Common myeloid progenitor, CD34-positive (primary cell): ENCODE results near the gene NCOA4.
"Not testable (repeated sequence)": the region's sequence is repeated elsewhere in the genome, so short reads cannot be mapped to it uniquely, and the experiment has no call there.

Experiments
- CTCF ChIA-PET: fragments of 350-600 bp; sonication (Branson Sonifier 250); formaldehyde crosslinking; loops from one replicate; lab custom pipeline; 2021; ENCODE audit warnings: antibody characterized with exemption; lab: Charles Lee
- POLR2A ChIA-PET: fragments of 350-600 bp; sonication (Branson Sonifier 250); formaldehyde crosslinking; loops from one replicate; lab custom pipeline; 2021; ENCODE audit warnings: antibody characterized with exemption; lab: Charles Lee
- DNase-seq, 3 donors: peaks; one replicate each; pipeline versions ENCODE4 v3.0.0 to v3.0.0-alpha.2; 2013
- H3K27ac ChIP-seq, 2 experiments: 1 replicate in 1 of 2; 2 replicates in 1 of 2; pipeline ENCODE4 v1.7.0; 2013; ENCODE audit warnings: inconsistent platforms in 2 of 2, low read length in 2 of 2, mild to moderate bottlenecking in 2 of 2, low read depth in 1 of 2, moderate library complexity in 1 of 2; ENCODE audit not compliant: severe bottlenecking in 2 of 2, insufficient read depth in 1 of 2, poor library complexity in 1 of 2
- H3K27me3 ChIP-seq, 5 experiments: replicated peaks in 2 of 5; 1 replicate in 3 of 5; 2 replicates in 2 of 5; pipeline versions ENCODE4 v1.6.1 to v1.7.0; 2013; ENCODE audit warnings: low read length in 4 of 5, mild to moderate bottlenecking in 2 of 5, moderate library complexity in 2 of 5, inconsistent platforms in 1 of 5; ENCODE audit not compliant: insufficient read depth in 5 of 5, control insufficient read depth in 4 of 5
- H3K36me3 ChIP-seq, 4 experiments: 1 replicate in 2 of 4; 2 replicates in 2 of 4; pipeline versions ENCODE4 v1.6.1 to v1.7.0; 2013; ENCODE audit warnings: low read length in 3 of 4, control low read depth in 1 of 4, mild to moderate bottlenecking in 1 of 4; ENCODE audit not compliant: control insufficient read depth in 4 of 4, insufficient read depth in 4 of 4
- H3K4me1 ChIP-seq, 4 experiments: 1 replicate in 3 of 4; 2 replicates in 1 of 4; pipeline versions ENCODE4 v1.6.1 to v1.7.1; 2013; ENCODE audit warnings: low read length in 3 of 4, mild to moderate bottlenecking in 3 of 4, control low read depth in 1 of 4, inconsistent platforms in 1 of 4, moderate library complexity in 1 of 4; ENCODE audit not compliant: control insufficient read depth in 4 of 4, insufficient read depth in 4 of 4; ENCODE audit errors: control extremely low read depth in 1 of 4
- H3K4me3 ChIP-seq, 7 experiments: 1 replicate in 4 of 7; 2 replicates in 3 of 7; pipeline versions ENCODE4 v1.5.1 to v1.7.0; 2013; ENCODE audit warnings: mild to moderate bottlenecking in 7 of 7, low read length in 6 of 7, moderate library complexity in 6 of 7, inconsistent platforms in 2 of 7, low read depth in 2 of 7, control low read depth in 1 of 7; ENCODE audit not compliant: insufficient read depth in 4 of 7, control insufficient read depth in 1 of 7; ENCODE audit errors: extremely low read depth in 1 of 7
- H3K9me3 ChIP-seq, 5 experiments: 1 replicate in 4 of 5; 2 replicates in 1 of 5; pipeline versions ENCODE4 v1.6.1 to v1.7.1; 2013; ENCODE audit warnings: low read length in 4 of 5, mild to moderate bottlenecking in 2 of 5, inconsistent platforms in 1 of 5, low read depth in 1 of 5, moderate library complexity in 1 of 5; ENCODE audit not compliant: control insufficient read depth in 4 of 5, insufficient read depth in 2 of 5; ENCODE audit errors: control extremely low read depth in 1 of 5
- WGBS: methylation state at CpG from one replicate; pipeline ENCODE4 v1.1.5; 2013; ENCODE audit not compliant: insufficient coverage; 5-methylcytosine and 5-hydroxymethylcytosine counted together

NCOA4 gene

GRCh38 chr10:46053534-46054434 is 23.4 kb upstream of the NCOA4 start:
- 82% methylated on average over 9 of the region's 9 CpGs for WGBS
- ChIA-PET POLR2A (no interaction called here), CTCF (interaction anchor here (1.0 to 2.6 kb wide), 3 partner anchors 16 to 27 kb away, joined by 3 to 6 read pairs (median 4); no protein-coding TSS in a partner anchor)

GRCh38 chr10:46052791-46053375 is 22.5 kb upstream of the NCOA4 start:
- Histone ChIP-seq H3K27ac (no peak overlapping the region), H3K4me1 (peaks cover 0 to 35% (median 3%) of the 10 kb centered on the region in 4 experiments), H3K4me3 (no peak overlapping the region), H3K9me3 (peaks cover 0 to 6% (median 2%) of the 10 kb centered on the region in 5 experiments), H3K27me3 (no peaks in the 10 kb centered on the region), H3K36me3 (no peaks in the 10 kb centered on the region)
- DNase-seq = no peak
- POLR2A ChIA-PET = interaction anchor here (0.7 kb wide), 1 partner anchor 422 kb away, joined by 4 read pairs; no protein-coding TSS in a partner anchor
- WGBS = 100% methylated on average over 5 of the region's 6 CpGs
- CTCF ChIA-PET = interaction anchor here (1.0 to 2.6 kb wide), 4 partner anchors 17 to 28 kb away, joined by 3 to 6 read pairs (median 4); no protein-coding TSS in a partner anchor

More at GRCh38 chr10:46053534-46054434, 23.4 kb upstream of the NCOA4 start:
- H3K27ac ChIP-seq = no peak overlapping the region
- no peaks in the 10 kb centered on the region for H3K36me3 ChIP-seq
- H3K4me3 ChIP-seq = no peak overlapping the region
- peaks cover 0 to 6% (median 2%) of the 10 kb centered on the region in 5 experiments for H3K9me3 ChIP-seq
- peaks cover 0 to 35% (median 3%) of the 10 kb centered on the region in 4 experiments for H3K4me1 ChIP-seq
- no peak for DNase-seq
- no peaks in the 10 kb centered on the region for H3K27me3 ChIP-seq

- no peak for DNase-seq
- H3K36me3 ChIP-seq = no peaks in the 10 kb centered on the region
- no peaks in the 10 kb centered on the region for H3K27me3 ChIP-seq
- peaks cover 0 to 35% (median 3%) of the 10 kb centered on the region in 4 experiments for H3K4me1 ChIP-seq
- CTCF ChIA-PET = interaction anchor here (1.0 to 1.6 kb wide), 5 partner anchors 16 to 27 kb away, joined by 3 to 4 read pairs (median 4); no protein-coding TSS in a partner anchor
- H3K9me3 ChIP-seq = peaks cover 0 to 3% (median 0%) of the 10 kb centered on the region in 5 experiments
- POLR2A ChIA-PET = interaction anchor here (0.5 to 0.7 kb wide), 2 partner anchors 14 to 422 kb away, joined by 4 read pairs; no protein-coding TSS in a partner anchor
- 93% methylated on average over 3 of the region's 7 CpGs for WGBS
- H3K4me3 ChIP-seq = no peak overlapping the region
- no peak overlapping the region for H3K27ac ChIP-seq
These were observed 21.8 kb upstream of the NCOA4 start for GRCh38 chr10:46052057-46052790.

- CTCF ChIA-PET = interaction anchor here (1.2 to 1.6 kb wide), 3 partner anchors 15 to 29 kb away, joined by 4 read pairs; no protein-coding TSS in a partner anchor
- peak in 2 of 3 donors; percentile 52 to 94 for DNase-seq
- Histone ChIP-seq H3K4me1 (peaks cover 0 to 35% (median 3%) of the 10 kb centered on the region in 4 experiments), H3K36me3 (no peaks in the 10 kb centered on the region), H3K27ac (no peak overlapping the region), H3K27me3 (peaks cover 0 to 3% (median 0%) of the 10 kb centered on the region in 5 experiments), H3K4me3 (no peak overlapping the region), H3K9me3 (no peaks in the 10 kb centered on the region)
- 31% methylated on average over 8 of the region's 11 CpGs for WGBS
- POLR2A ChIA-PET = no interaction called here
These were observed 20.7 kb upstream of the NCOA4 start for GRCh38 chr10:46050941-46051623.

GRCh38 chr10:46049497-46049831 is 19.0 kb upstream of the NCOA4 start:
- H3K27ac ChIP-seq, H3K9me3 ChIP-seq, DNase-seq, POLR2A ChIA-PET, H3K36me3 ChIP-seq, H3K27me3 ChIP-seq, H3K4me3 ChIP-seq: not testable (repeated sequence)
- CTCF ChIA-PET = interaction anchor here (1.6 kb wide), 1 partner anchor 13 kb away, joined by 4 read pairs; no protein-coding TSS in a partner anchor
- H3K4me1 ChIP-seq = peaks cover 0 to 26% (median 3%) of the 10 kb centered on the region in 4 experiments
- WGBS = 100% methylated on average over 4 of the region's 11 CpGs

GRCh38 chr10:46048152-46048551 is 17.7 kb upstream of the NCOA4 start:
- H3K9me3 ChIP-seq = no peaks in the 10 kb centered on the region
- H3K27ac ChIP-seq = no peak overlapping the region
- 88% methylated on average over 1 of the region's 2 CpGs for WGBS
- ChIA-PET POLR2A (no interaction called here), CTCF (interaction anchor here (0.7 kb wide), 1 partner anchor 15 kb away, joined by 3 read pairs; no protein-coding TSS in a partner anchor)
- no peaks in the 10 kb centered on the region for H3K36me3 ChIP-seq
- no peak for DNase-seq
- H3K27me3 ChIP-seq = peaks cover 0 to 3% (median 0%) of the 10 kb centered on the region in 5 experiments
- H3K4me3 ChIP-seq = no peak overlapping the region
- peaks cover 0 to 14% (median 1%) of the 10 kb centered on the region in 4 experiments for H3K4me1 ChIP-seq
